ENCODE data around the gene MYMK.

DNA sequence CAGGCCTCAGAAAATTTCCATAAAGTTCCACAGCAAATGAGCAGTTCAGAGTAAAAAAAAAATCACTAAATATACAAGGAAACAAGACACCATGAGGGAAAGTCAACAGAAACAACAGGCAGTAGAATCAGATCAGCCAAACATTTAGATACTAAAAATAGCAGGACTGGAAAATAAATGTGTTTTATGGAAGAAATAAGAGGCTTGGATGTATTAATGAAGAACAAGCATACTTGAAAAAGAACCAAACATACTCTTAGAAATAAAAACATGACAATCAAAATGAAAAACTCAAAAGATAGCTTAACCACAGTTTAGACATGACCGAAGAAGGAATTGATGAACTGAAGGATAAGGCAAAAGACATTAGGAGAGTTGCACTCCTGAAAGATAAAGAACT lies 22.6 kb downstream of the MYMK start:
- no peak for TF ChIP-seq POLR2A (IDR thresholded peaks at IDR 0.05)
- TF ChIP-seq, protein P1, sequence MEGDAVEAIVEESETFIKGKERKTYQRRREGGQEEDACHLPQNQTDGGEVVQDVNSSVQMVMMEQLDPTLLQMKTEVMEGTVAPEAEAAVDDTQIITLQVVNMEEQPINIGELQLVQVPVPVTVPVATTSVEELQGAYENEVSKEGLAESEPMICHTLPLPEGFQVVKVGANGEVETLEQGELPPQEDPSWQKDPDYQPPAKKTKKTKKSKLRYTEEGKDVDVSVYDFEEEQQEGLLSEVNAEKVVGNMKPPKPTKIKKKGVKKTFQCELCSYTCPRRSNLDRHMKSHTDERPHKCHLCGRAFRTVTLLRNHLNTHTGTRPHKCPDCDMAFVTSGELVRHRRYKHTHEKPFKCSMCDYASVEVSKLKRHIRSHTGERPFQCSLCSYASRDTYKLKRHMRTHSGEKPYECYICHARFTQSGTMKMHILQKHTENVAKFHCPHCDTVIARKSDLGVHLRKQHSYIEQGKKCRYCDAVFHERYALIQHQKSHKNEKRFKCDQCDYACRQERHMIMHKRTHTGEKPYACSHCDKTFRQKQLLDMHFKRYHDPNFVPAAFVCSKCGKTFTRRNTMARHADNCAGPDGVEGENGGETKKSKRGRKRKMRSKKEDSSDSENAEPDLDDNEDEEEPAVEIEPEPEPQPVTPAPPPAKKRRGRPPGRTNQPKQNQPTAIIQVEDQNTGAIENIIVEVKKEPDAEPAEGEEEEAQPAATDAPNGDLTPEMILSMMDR (IDR thresholded peaks at IDR 0.05 in 4 of 5, conservative IDR thresholded peaks at IDR 0.05 in 1 of 5): no peak
